ENCODE results near the gene POLR3B. TPM values are rescaled to one million over a fixed set of nuclear protein-coding genes. Genes with fewer than 3 reads are reported as not detected.

The POLR3B gene
- total and polyA plus RNA-seq, 2 experiments from 2014 or later = 4.0 to 14.6 TPM

- TF ChIP-seq ZNF462 (CRISPR knock-in tag; IDR thresholded peaks at IDR 0.05) (no peak), EZH2 (IDR thresholded peaks at IDR 0.05; ENCODE audit: low read depth, unreplicated experiment) (no peak)
Measured at GRCh38 chr12:106321139-106321850, 36.3 kb upstream of the POLR3B start (continued).

GRCh38 chr12:106323537-106323936, 34.0 kb upstream of the POLR3B start:
- Histone ChIP-seq H3F3A (replicated peaks; ENCODE audit: low read depth) (no peaks in the 10 kb centered on the region), H3K79me2 (replicated peaks; ENCODE audit: insufficient read depth) (no peaks in the 10 kb centered on the region), H3K27me3 (ENCODE audit: insufficient read depth) (no peaks in the 10 kb centered on the region; the same call in 1 of the 2 replicates), H3K4me1 (ENCODE audit: insufficient read depth) (no peaks in the 10 kb centered on the region; the same call in 1 of the 2 replicates), H4K20me1 (replicated peaks; ENCODE audit: insufficient read depth) (no peaks in the 10 kb centered on the region), H3K27ac (ENCODE audit: low read depth) (no peak overlapping the region), H3K4me3 (no peak overlapping the region), H2AFZ (no peak overlapping the region), H3K9me2 (ENCODE audit: insufficient read depth) (no peaks in the 10 kb centered on the region), H3K36me3 (ENCODE audit: insufficient read depth) (no peaks in the 10 kb centered on the region), H3K4me2 (no peak overlapping the region)
- ATAC-seq (no peak), DNase-seq (ENCODE audit: low spot score) (no peak)
- Mint-ChIP-seq H3K36me3 (ENCODE audit: low read depth) (no peaks in the 10 kb centered on the region), H3K4me3 (no peak overlapping the region), H3K27me3 (ENCODE audit: insufficient read depth, low read depth, poor library complexity) (peaks cover 17% of the 10 kb centered on the region), H3K9me3 (no peaks in the 10 kb centered on the region), H3K27ac (no peak overlapping the region), H3K4me1 (peaks cover 7% of the 10 kb centered on the region; the same call in 2 of the 3 replicates)
- no peak for TF ChIP-seq REST (IDR thresholded peaks at IDR 0.05; ENCODE audit: unreplicated experiment)

Data from GM23338 (cell line).